EL (cell line): ENCODE results near the gene QRFP.
"Not testable (repeated sequence)": the region's sequence is repeated elsewhere in the genome, so short reads cannot be mapped to it uniquely, and the experiment has no call there.

Experiments
- DNase-seq: peaks from one replicate; pipeline ENCODE4 v3.0.0-alpha.2; 2016

Gene QRFP

DNA sequence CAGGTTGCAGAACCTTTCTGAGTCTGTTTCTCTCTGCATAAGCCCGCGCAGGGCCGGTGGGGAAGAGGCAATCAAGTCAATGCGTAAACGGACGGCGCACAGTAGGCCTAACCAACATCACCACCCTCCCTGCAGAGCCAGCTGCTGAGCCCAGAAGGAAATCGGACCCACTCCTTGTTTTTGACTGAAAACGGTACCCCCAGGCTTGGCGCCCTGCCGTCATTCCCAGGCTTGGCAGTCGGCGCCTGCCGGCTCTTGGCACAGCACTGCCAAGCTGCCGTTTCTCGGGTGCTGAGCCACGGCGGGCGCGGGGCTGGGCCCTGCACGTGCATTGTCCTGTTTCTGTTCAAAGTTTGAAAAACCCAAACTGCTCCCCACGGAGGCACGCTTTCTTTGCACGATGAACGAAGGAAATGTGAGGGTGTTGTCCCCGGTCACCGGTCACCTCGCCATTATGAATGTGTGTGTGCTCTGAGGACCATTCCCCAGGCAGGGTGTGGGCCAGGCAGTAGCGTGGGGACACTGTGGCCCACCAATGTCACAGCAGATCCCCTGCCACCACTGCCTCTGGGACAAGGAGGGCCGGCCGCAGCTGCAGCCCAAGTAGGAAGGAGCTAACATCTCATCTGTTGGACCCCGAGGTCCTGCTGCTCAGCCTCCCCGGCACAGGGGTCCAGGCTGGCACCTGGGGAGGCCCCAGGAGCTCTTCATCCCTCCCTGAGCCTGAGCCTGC lies 22.4 kb upstream of the QRFP start:
- no peak for DNase-seq

DNA sequence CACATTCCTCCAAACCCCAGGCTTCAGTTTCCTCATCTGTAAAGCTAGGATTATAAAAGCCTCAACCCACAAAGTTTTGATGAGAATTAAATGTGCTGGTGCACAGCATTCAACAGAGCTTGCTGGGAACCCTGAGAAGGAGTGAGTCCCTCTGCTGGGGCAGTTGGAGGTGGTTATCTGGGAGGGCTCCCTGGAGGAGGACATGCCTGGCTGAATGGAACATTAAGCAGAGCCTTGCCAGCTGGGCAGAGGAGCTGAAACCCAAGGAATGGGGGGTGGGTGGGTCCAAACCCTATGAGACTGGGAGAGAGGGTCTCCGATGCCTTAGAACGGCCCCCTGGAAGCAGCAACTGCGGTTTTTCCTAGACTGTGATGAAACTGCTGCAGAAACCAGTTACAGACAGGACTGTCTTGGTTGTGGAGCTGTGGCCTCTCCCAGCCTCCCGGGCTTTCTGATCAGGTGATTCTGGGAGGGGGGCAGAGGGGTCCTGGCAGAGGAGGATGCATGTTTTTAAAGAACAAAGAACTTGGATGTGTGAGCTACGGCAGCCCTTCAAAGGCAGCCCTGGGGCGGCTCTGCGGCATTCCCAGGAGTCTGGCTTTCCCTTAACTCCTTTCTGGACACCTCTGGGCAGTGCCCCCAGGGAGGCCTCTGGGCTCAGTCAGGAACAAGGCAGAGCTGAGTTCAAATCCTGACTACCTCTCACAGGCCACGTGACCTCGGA lies 21.7 kb upstream of the QRFP start:
- no peak for DNase-seq

DNA sequence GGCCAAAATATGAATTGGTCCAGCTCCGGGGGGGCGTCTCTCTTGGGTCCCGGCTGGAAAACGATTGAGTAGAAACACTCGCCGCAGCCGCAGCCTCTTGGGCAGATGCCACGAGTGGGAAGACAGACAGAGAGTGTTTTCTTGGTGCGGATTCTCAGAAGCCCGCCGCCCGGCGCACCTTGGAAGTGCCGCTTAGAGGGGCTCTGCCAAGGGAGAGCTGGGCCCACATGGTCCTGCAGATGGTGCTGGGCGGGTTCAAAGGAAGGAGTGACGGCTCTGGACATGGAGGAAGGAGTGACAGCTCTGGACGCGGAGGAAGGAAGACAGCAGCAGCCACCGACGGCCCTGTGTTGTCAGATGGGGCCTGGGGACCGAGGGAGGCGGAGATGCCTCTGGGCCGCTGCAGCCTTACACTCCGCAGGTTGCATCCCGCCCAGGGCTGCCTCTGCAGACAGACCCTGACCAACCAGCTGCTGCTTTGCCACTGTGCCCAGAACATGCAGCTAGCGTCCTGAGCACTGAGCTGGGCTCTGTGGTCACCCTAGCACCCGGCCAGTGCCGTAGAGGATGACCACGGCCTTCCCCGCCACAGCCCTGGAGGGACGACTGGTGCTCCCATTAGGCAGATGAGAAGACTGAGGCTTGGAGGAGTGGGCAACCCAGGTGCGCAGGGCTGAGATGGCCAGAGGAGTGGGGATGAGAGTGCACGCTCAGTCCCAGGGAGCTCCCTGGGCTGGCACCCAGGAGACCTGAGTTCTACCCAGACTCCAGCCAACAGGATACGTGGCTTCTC lies 20.8 kb upstream of the QRFP start:
- DNase-seq, result no peak

DNA sequence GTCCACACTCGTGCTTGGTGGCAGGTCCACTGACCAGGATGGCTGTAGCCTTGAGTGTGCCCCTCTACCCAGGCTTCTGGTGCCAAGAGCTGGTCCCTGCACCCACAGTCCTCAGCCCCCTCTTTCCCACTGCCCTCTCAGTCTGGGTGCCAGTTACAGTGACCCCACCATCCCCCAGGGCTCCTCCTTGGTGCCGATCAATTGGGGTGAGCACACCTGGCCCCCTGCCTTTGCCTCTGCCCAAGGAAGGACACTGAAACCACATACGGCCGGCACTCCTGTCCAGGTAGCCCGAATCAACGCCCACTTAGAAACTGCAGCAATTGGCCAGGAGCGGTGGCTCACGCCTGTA lies 18.5 kb upstream of the QRFP start:
- DNase-seq, result no peak

- no peak for DNase-seq
These were observed 17.9 kb upstream of the QRFP start for GRCh38 chr9:130914417-130915095.

DNA sequence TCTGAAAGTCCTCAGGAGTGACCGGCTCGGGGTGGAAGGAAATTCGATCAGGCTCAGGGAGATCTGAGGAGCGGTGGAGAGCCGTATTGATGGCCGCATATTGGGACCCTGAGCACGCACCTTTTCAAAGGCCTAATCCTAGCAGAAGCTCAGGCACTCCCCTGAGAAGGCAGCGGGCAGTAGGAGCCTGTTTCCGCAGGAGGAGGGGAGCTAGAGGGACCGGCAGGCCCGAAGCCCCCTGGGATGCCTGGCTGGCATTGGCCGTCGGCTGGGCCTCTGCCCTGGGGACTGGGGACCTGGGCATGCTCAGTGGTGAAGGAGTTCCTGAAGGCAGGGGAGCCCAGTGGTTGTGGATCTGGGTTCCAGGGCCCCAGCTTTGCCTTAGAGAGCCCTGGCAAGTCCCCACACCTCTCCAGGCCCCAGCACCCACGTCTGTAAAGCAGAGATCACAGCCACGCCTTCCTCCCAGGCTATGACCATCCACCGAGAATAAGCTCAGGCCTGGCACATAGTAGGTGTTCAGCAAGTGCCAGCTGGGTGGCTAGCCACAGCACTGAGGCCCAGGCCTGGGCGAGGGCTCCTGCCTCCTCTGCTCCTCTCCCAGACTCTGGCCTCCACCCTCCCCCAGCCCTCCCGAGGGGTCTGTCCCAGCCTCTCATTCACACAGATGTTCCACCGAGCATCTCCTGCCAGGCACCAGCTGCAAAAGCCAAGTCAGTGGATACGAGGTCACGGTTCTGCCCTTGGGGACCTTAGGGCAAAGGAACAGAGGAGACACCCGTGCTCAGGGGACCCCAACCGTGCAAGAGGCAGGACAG lies 17.2 kb upstream of the QRFP start:
- DNase-seq, result no peak

DNA sequence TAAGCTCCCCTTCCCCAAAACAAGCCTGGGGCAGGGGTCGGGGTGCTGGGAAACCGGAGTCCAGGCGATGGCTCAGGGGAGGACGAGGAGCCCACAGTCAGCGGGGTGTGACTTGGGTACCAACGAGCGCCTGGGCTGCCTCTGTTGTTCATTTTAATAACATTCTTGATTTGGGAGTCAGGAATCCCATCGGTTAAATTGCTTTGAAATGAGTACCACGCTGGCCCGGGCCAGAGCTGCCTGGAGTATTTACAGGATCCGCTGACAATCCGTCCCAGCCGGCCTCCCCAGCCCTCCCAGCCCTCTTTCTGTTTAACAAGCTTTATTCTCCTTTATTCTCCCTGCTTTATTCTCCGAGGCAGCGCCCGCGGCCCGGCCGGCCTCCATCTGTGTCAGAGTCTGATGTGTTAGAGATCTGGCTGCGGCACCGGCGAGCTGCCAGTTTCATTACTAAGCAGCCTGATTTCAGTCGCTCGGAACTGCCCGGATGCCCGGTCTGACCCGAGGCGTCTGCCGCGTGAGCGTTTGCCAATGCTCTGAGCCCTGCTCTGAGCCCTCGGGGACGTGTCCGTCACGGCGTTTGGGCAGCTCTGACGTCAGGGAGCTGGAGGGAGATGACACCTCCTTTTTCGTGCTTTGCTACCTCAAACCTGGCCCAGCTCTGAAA lies 16.5 kb upstream of the QRFP start:
- DNase-seq, result peak; percentile 92

DNA sequence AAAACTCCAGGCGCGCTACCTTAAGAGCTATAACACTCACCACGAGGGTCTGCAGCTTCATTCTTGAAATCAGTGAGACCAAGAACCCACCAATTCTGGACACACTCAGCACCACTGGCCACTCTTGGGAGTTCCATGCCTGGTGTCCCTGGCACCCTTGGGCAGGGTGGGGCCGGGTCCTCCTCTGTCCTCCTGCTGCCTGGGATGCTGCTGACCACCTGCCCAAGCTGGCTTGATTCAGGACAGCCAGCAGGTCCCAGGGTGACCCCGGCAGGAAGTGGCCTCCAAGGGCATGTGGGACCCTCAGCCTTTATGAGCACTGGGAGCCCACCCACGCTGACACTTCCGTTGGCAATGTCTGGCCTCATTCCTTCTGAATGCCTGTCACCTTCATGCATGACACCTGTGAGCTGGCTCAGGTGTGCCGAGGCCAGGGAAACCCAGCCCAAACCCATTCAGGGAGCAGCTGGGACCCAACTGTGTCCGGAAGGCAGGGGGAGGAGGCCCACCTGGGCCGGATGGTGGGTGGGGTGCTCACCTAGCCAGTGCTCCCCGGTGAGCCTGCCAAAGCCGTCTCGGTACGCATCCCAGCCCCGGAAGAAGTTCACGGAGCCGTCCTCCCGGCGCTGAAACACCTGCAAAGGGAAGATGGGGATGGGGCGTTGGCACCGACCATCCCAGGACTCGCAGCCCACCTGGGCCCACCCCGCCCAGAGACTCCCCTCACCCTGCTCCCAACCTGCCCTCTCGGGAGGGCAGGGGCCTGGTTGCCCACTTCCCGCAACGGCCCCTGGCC lies 14.8 kb upstream of the QRFP start:
- DNase-seq, result no peak

DNA sequence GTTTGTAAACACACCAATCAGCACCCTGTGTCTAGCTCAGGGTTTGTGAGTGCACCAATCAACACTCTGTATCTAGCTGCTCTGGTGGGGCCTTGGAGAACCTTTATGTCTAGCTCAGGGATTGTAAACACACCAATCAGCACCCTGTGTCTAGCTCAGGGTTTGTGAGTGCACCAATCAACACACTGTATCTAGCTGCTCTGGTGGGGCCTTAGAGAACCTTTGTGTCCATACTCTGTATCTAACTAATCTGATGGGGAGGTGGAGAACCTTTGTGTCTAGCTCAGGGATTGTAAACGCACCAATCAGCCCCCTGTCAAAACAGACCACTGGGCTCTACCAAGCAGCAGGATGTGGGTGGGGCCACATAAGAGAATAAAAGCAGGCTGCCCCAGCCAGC lies 14.1 kb upstream of the QRFP start:
- DNase-seq, result not testable (repeated sequence)

- DNase-seq, result not testable (repeated sequence)
These were observed 13.4 kb upstream of the QRFP start for GRCh38 chr9:130910041-130910440.

GRCh38 chr9:130908878-130909355 lies 12.3 kb upstream of the QRFP start:
- no peak for DNase-seq

DNA sequence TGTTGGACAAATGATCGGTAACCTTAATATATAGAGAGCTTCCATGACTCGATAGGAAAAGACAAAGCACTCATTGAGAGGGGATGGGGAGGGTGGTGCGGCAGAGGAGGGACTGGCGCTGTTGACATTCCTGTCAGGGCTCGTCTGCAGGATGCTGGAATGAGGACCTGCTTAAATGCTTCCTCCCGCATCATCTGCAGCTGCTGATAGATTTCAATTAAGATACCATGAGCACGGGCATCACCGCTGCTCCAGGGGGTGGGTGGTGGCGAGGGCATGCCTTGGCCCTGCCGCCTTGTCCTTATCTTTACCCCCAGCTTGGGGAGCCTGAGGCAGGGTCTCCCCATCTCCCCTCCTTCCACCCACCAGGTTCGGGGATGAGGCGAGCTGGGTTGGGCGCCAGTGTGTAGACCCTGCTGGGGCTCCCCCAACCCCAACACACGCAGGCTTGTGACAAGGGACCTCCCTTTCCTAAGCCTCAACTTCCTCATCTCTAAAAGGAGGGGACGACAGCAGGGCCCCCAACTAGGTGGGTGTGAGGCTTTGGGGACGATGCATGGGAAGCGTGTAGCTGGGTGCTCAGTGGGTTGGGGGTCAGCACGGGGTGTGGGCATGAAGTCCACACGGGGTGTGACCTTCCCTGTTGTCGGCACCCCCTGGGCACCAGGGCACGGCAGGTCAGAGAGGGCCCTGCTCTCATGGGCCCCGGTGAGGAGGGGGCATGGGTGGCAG lies 11.7 kb upstream of the QRFP start:
- DNase-seq, result no peak

DNA sequence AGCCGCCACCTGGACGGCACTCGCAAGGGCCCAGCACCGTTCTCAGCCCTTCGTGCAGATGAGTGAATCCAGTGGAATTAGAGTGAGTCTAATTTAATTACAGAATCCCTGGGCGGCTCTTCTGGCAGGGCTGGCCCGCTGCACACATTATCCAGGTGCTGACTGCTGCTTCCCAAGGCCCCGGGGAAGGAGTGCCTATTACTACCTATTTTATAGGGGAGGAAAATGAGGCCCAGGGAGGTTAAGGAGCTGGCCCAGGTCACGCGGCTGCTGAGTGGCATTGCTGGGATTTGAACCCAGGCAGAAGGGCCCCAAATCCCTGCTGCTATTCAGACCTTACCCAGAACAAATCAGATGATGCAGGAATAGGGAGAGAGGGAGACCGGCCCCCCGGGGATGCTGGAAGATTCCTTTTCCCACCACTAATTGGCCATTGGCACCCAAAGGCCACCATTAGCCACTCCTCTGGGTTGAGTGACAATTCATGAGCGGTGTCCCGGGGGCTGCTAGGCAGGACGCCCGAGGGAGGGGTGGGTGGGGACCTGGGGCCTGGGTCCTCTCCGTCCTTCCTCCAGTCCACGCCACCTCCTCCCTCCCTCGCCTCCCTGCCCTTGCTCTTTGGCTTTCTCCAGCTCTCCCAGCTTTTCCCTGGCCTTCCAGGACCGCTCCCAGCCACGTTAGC lies 10.3 kb upstream of the QRFP start:
- no peak for DNase-seq

- DNase-seq, result no peak
These were observed 9.5 kb upstream of the QRFP start for GRCh38 chr9:130905902-130906734.

GRCh38 chr9:130905125-130905901 lies 8.7 kb upstream of the QRFP start:
- no peak for DNase-seq

- DNase-seq, result no peak
These were observed 7.7 kb upstream of the QRFP start for GRCh38 chr9:130904070-130905044.
